Amniotic epithelial cell (primary cell): ENCODE data around the gene MIGA1.
"Not testable (repeated sequence)": the region's sequence is repeated elsewhere in the genome, so short reads cannot be mapped to it uniquely, and the experiment has no call there.

ENCODE experiments used
- DNase-seq: peaks from one replicate; pipeline ENCODE4 v3.0.0-alpha.2; 2010; ENCODE audit warnings: low read depth

MIGA1 gene

DNA sequence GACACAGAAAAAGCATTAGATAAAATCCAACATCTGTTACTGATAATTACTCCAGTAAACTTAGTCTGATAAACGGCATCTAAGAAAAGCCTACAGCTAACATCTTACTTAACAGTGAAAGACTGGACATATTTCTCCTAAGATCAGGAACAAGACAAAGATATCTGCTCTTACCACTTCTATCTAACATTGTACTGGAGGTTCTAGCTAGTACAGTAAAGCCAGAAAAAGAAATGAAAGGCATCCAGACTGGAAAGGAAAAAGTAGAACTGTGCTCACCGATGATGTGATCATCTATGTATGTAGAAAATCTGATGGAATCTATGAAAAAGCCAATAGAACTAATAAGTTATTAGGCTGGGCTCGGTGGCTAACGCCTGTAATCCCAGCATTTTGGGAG is 130.7 kb downstream of the MIGA1 start:
- DNase-seq: no peak

DNA sequence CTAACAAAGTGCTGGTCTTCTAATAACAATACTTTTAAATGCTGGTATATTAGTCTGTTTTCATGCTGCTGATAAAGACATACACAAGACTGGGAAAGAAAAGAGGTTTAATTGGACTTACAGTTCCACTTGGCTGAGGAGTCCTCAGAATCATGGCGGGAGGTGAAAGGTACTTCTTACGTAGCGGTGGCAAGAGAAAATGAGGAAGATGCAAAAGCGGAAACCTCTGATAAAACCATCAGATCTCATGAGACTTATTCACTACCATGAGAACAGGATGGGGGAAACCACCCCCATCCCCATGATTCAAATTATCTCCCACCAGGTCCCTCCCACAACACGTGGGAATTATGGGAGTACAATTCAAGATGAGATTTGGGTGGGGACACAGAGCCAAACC is 139.5 kb downstream of the MIGA1 start:
- not testable (repeated sequence) for DNase-seq

DNA sequence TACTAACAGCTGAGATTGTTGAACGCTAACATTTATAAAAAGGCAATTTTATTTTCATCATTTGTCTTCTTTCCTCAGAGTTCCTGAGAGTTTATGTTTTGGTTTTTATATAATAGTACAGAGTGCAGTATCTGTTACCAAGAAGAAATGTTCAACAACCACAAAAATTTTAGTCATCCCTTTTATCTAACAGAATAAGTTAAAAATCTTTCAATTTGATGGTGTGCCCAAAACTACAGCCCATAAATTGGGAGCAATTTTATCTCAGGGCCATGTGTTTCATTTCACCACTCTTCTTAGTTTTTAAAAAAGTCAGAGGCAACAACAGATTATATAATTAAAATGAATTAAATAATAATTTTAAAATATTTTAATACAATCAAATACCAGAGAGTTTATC is 146.1 kb downstream of the MIGA1 start:
- peak; percentile 78 for DNase-seq

DNA sequence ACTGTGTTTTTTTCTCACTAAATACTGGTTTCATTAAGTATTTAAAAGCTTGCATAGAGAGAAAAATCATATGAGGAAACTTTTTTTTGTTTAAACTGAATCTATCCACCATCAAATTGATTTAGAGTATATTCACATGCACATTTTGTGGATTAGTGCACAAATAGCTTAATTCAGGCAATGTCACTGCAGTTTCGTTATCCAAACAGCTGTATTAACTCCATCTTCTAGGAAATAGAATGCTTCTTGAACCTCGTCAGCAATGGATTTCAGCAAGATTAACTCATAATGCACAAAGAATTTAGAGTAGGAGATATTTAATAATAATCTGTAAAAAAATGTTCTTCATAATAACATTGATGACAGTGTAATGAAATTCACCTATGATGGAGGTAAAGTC is 146.5 kb downstream of the MIGA1 start:
- DNase-seq: peak; percentile 34

DNA sequence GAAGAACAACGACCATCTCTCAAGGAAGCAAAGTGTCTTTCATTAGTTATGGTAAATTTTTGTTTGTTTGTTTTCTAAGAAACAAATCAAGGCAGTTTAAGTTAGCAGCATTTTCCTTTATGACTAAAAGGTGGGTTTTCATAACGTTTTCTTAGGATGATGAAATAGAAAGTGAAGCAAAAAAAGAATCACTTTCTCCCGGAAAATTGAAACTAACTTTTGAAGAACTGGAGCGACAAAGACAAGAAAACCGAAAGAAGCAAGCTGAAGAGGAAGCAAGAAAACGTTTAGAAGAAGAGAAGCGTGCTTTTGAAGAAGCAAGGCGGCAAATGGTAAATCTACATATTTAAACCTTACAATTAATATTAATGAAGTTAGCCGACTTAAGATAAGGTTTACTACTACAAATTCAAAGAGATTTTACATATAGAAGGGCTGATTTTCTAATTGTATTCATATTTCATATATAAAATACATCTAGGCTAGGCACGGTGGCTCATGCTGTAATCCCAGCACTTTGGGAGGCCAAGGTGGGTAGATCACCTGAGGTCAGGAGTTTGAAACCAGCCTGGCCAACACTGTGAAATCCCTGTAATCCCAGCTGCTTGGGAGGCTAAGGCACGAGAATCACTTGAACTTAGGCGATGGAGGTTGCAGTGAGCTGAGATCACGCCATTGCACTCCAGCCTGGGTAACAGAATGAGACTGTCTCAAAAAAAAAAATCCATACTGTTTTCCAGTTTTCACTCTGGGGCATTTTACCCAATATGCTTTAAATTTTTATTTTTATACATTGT is 147.3 kb downstream of the MIGA1 start:
- peak; percentile 29 for DNase-seq

DNA sequence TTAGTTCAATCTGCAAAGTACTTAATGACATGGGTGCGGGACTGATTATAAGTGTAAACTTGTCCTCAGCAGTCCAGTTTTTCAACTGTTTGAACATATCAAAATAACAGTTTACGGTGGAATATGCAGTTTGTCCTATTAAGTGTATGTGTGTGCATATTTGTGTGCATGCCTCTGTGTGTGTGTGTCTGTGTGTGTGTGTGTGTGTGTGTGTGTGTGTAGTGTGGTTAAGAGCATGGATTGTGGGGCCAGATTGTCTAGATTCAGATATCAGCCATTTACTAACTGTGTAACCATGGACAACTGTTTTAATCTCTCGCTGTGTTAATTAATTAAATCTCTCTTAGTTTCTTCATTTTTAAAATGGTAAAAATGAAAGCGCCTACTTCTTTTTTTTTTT is 148.0 kb downstream of the MIGA1 start:
- DNase-seq: no peak
